B cell (primary cell): ENCODE results near the gene PHKG1. TPM values are rescaled to one million over a fixed set of nuclear protein-coding genes. Genes with fewer than 3 reads are reported as not detected.
"Not testable (repeated sequence)": the region's sequence is repeated elsewhere in the genome, so short reads cannot be mapped to it uniquely, and the experiment has no call there.

ENCODE experiments used
- ATAC-seq: fragments of 200-7000 bp; cut with Tn5 transposase; one replicate; pipeline ENCODE4 v1.10.0; 2021; ENCODE audit warnings: low read depth, mild to moderate bottlenecking, moderate number of reproducible peaks, moderate library complexity
- CTCF ChIA-PET: fragments of 350-600 bp; sonication (Branson Sonifier 250); formaldehyde crosslinking; loops from one replicate; lab custom pipeline; 2021; ENCODE audit warnings: antibody characterized with exemption, inconsistent platforms; lab: Charles Lee
- POLR2A ChIA-PET: fragments of 350-600 bp; sonication (Branson Sonifier 250); formaldehyde crosslinking; loops from one replicate; lab custom pipeline; 2021; ENCODE audit warnings: antibody characterized with exemption; lab: Charles Lee
- DNase-seq: peaks from one replicate; pipeline ENCODE4 v3.0.0; 2013
- H2AFZ ChIP-seq: 2 replicates; pipeline ENCODE4 v1.6.1; 2012; ENCODE audit warnings: mild to moderate bottlenecking, low read depth, low read length; ENCODE audit not compliant: insufficient read depth, poor library complexity, severe bottlenecking
- H3K27ac ChIP-seq, 2 donors: 1 replicate in 1 of 2; 2 replicates in 1 of 2; pipeline ENCODE4 v1.5.1; 2012 to 2013; ENCODE audit warnings: low read length in 2 of 2, mild to moderate bottlenecking in 2 of 2, moderate library complexity in 1 of 2
- H3K27me3 ChIP-seq, 4 experiments: fragments of 200-600 bp in 1 of 4; sonication (generic) in 1 of 4; replicated peaks in 1 of 4; 1 replicate in 2 of 4; 2 replicates in 2 of 4; pipeline versions ENCODE4 v1.6.1 to v1.7.0; 2013 to 2016; ENCODE audit warnings: low read length in 3 of 4, mild to moderate bottlenecking in 2 of 4, mixed read lengths in 1 of 4, moderate library complexity in 1 of 4; ENCODE audit not compliant: insufficient read depth in 4 of 4, control insufficient read depth in 3 of 4; ENCODE audit errors: control extremely low read depth in 1 of 4
- H3K36me3 ChIP-seq, 2 experiments: replicated peaks in 1 of 2; 1 replicate in 1 of 2; 2 replicates in 1 of 2; pipeline versions ENCODE4 v1.6.1 to v1.7.1; 2013; ENCODE audit warnings: low read length in 1 of 2; ENCODE audit not compliant: insufficient read depth in 2 of 2, control insufficient read depth in 1 of 2; ENCODE audit errors: control extremely low read depth in 1 of 2, extremely low read depth in 1 of 2
- H3K4me1 ChIP-seq, 2 donors: fragments of 200-600 bp in 1 of 2; sonication (generic) in 1 of 2; 1 replicate in 1 of 2; 2 replicates in 1 of 2; pipeline versions ENCODE4 v1.5.1 to v1.6.1; 2013 to 2017; ENCODE audit warnings: low read length in 2 of 2; ENCODE audit not compliant: control insufficient read depth in 2 of 2, insufficient read depth in 2 of 2
- H3K4me2 ChIP-seq: replicated peaks from 2 replicates; pipeline ENCODE3; 2012; ENCODE audit warnings: mild to moderate bottlenecking, low read depth, low read length; ENCODE audit not compliant: poor library complexity, severe bottlenecking
- H3K4me3 ChIP-seq, 5 experiments: fragments of 200-600 bp in 1 of 5; sonication (generic) in 1 of 5; 1 replicate in 3 of 5; 2 replicates in 2 of 5; pipeline versions ENCODE4 v1.5.1 to v1.7.0; 2011 to 2016; ENCODE audit warnings: low read length in 4 of 5, mild to moderate bottlenecking in 4 of 5, low read depth in 2 of 5, control low read depth in 1 of 5, moderate library complexity in 1 of 5; ENCODE audit not compliant: insufficient read depth in 1 of 5; ENCODE audit errors: control extremely low read depth in 1 of 5, extremely low read depth in 1 of 5
- H3K79me2 ChIP-seq: fragments of 200-600 bp; sonication (generic); one replicate; pipeline ENCODE4 v1.6.0; 2016; ENCODE audit warnings: low read length; ENCODE audit not compliant: control insufficient read depth, insufficient read depth
- H3K9ac ChIP-seq: fragments of 200-600 bp; sonication (generic); 2 replicates; pipeline ENCODE4 v1.6.1; 2017; ENCODE audit warnings: mild to moderate bottlenecking, low read length, moderate library complexity
- H3K9me3 ChIP-seq, 3 donors: one replicate each; pipeline versions ENCODE4 v1.6.1 to v1.7.1; 2013; ENCODE audit warnings: low read length in 2 of 3; ENCODE audit not compliant: control insufficient read depth in 2 of 3, insufficient read depth in 1 of 3; ENCODE audit errors: control extremely low read depth in 1 of 3
- H4K20me1 ChIP-seq: 2 replicates; pipeline ENCODE4 v1.6.0; 2012; ENCODE audit warnings: mild to moderate bottlenecking, low read length; ENCODE audit not compliant: insufficient read depth, control insufficient read depth, poor library complexity, severe bottlenecking
- H3K27ac Mint-ChIP-seq: one replicate; pipeline ENCODE4 v1.8.0; 2021; ENCODE audit warnings: mixed read lengths
- H3K27me3 Mint-ChIP-seq: one replicate; pipeline ENCODE4 v1.8.0; 2021; ENCODE audit warnings: mixed read lengths
- H3K4me1 Mint-ChIP-seq: one replicate; pipeline ENCODE4 v1.8.0; 2021; ENCODE audit warnings: mixed read lengths
- H3K4me3 Mint-ChIP-seq: one replicate; pipeline ENCODE4 v1.8.0; 2021; ENCODE audit warnings: mixed read lengths
- H3K9me3 Mint-ChIP-seq: one replicate; pipeline ENCODE4 v1.8.0; 2022; ENCODE audit warnings: mixed read lengths; ENCODE audit not compliant: insufficient read depth
- CTCF ChIP-seq: fragments of 200-600 bp; IDR thresholded peaks from one replicate; pipeline ENCODE4 v1.8.0; 2022; ENCODE audit warnings: antibody characterized with exemption, mild to moderate bottlenecking
- EZH2 ChIP-seq: IDR thresholded peaks from 2 replicates; pipeline ENCODE4 v1.6.1; 2012; ENCODE audit warnings: borderline replicate concordance, low read depth, mild to moderate bottlenecking, moderate library complexity, low read length; ENCODE audit not compliant: insufficient read depth, poor library complexity, severe bottlenecking
- WGBS: methylation state at CpG from one replicate; pipeline ENCODE4 v1.1.5; 2013; ENCODE audit warnings: missing lambda C conversion rate; ENCODE audit not compliant: insufficient coverage; 5-methylcytosine and 5-hydroxymethylcytosine counted together
- intact Hi-C: fragments of 100-400 bp; cut with micrococcal nuclease; formaldehyde crosslinking; loops from one replicate; pipeline ENCODE4 v1.10.0; 2022
- polyA plus RNA-seq: library from polyadenylated mRNA; depleted of rRNA; stranded (reverse); fragments of >200 nt; gene quantifications from 2 replicates; pipeline ENCODE4 v1.2.3, GENCODE V29; 2012
- total RNA-seq, 2 donors: library from RNA; stranded (reverse); fragments of 120-200 nt in 1 of 2; gene quantifications; 1 replicate in 1 of 2; 2 replicates in 1 of 2; pipeline versions ENCODE4 v1.2.3 to v1.2.4, GENCODE V29; 2013 to 2022

Gene PHKG1
- total and polyA plus RNA-seq, 2 donors (not counting 1 experiment from before 2014, with no cell fraction given) = 1.9 to 4.0 TPM

GRCh38 chr7:56051053-56051338 is 41.8 kb downstream of the PHKG1 start:
- Histone ChIP-seq H3K4me2 (peak overlapping the region; percentile 82), H2AFZ (peak overlapping the region; percentile 84), H3K79me2 (peaks cover 21% of the 10 kb centered on the region), H3K4me1 (peaks cover 17 to 25% of the 10 kb centered on the region in 2 donors), H3K27ac (peak overlapping the region; percentile 72 to 78), H4K20me1 (no peaks in the 10 kb centered on the region), H3K9me3 (no peaks in the 10 kb centered on the region), H3K9ac (peak overlapping the region; percentile 75), H3K27me3 (no peaks in the 10 kb centered on the region), H3K36me3 (peaks cover under 1 to 20% of the 10 kb centered on the region in 2 experiments), H3K4me3 (peak overlapping the region; percentile 65 to 90 (median 75))
- Mint-ChIP-seq H3K4me1 (peaks cover 28% of the 10 kb centered on the region), H3K4me3 (peak overlapping the region; percentile 96), H3K9me3 (no peaks in the 10 kb centered on the region), H3K27me3 (no peaks in the 10 kb centered on the region), H3K27ac (peak overlapping the region; percentile 94)
- intact Hi-C loops = loop anchor here (1.0 to 5.0 kb wide), 7 partner anchors 13 to 518 kb away; partner anchors contain the start of genes CHCHD2, MRPS17, NIPSNAP2 and SUMF2
- CTCF ChIA-PET = interaction anchor here (0.9 to 1.8 kb wide), 4 partner anchors 14 to 86 kb away, joined by 3 to 17 read pairs (median 5); partner anchors contain the start of gene SUMF2
- POLR2A ChIA-PET = interaction anchor here (0.6 to 1.9 kb wide), 5 partner anchors 11 to 685 kb away, joined by 3 to 25 read pairs (median 3); partner anchors contain the start of gene SUMF2
- DNase-seq (no peak), ATAC-seq (no peak)
- 2% methylated on average over 7 of the region's 9 CpGs for WGBS
- TF ChIP-seq CTCF (no peak), EZH2 (no peak)

GRCh38 chr7:56048763-56049162 is 44.0 kb downstream of the PHKG1 start:
- H3K4me2 ChIP-seq, H3K27ac Mint-ChIP-seq, CTCF ChIA-PET, H3K4me3 ChIP-seq, DNase-seq, POLR2A ChIA-PET, H3K4me3 Mint-ChIP-seq, H3K36me3 ChIP-seq, H4K20me1 ChIP-seq, H3K27me3 Mint-ChIP-seq, H2AFZ ChIP-seq, H3K9ac ChIP-seq, H3K27me3 ChIP-seq, intact Hi-C loops, H3K9me3 Mint-ChIP-seq, H3K9me3 ChIP-seq, ATAC-seq, H3K27ac ChIP-seq: not testable (repeated sequence)
- 81% methylated on average over 3 of the region's 8 CpGs for WGBS
- H3K4me1 Mint-ChIP-seq = peaks cover 24% of the 10 kb centered on the region
- Histone ChIP-seq H3K79me2 (peaks cover 21% of the 10 kb centered on the region), H3K4me1 (peaks cover 17 to 25% of the 10 kb centered on the region in 2 donors)
